Measurements from ENCODE around the gene MTIF2. TPM values are rescaled to one million over a fixed set of nuclear protein-coding genes. Genes with fewer than 3 reads are reported as not detected.
A peak's percentile ranks its signal among the peaks of the same experiment; 100 is the strongest.

MTIF2 gene
- total RNA-seq, 1 experiment from 2014 or later, result 34.1 TPM

DNA sequence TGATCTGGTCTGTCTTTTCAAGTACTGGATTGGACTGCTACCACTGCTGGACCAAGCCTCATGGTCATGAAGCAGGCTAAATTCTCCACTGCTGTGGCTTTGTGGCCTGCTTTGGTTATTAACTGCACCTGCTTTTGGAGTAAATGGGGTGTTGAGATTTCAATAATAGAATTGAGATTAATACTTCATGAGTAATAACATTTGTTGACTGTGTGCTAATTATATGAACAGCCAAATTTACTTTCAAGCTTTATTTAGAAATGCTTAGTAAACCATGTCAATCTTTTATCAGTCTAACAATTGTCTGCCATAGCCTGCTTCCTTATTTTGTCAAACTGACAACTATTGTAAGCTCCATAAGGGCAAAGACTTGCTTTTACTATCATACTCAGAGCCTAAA is 27.4 kb upstream of the MTIF2 start:
- POLR2A ChIA-PET, result no interaction called here

DNA sequence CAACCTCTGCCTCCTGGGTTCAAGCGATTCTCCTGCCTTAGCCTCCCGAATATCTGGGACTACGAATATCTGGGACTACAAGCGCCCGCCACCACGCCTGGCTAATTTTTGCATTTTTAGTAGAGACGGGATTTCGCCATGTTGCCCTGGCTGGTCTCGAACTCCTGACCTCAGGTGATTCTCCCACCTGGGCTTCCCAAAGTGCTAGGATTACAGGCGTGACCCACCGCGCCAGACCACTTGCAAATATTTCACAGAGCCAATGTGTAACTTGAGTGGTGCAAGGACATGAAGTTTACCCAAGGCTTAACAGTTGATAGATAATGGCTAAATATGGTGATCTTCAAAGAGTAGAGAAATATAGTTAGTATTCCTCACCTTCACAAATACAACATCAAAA is 14.1 kb upstream of the MTIF2 start:
- Histone ChIP-seq H3K4me3 (ENCODE audit: low read depth in 2 of 2, low read length in 2 of 2) (peak overlapping the region; percentile 59 to 93), H3K27me3 (ENCODE audit: control insufficient read depth, insufficient read depth, low read length) (no peaks in the 10 kb centered on the region), H3K36me3 (ENCODE audit: control insufficient read depth, insufficient read depth, low read length) (peaks cover 3% of the 10 kb centered on the region; the same call in 1 of the 2 replicates), H3K9me3 (ENCODE audit: control insufficient read depth, insufficient read depth, low read depth, low read length) (no peaks in the 10 kb centered on the region), H3K27ac (ENCODE audit: low read length) (peak overlapping the region; percentile 97), H3K4me1 (ENCODE audit: control insufficient read depth, insufficient read depth, low read length) (peaks cover 8% of the 10 kb centered on the region; the same call in 1 of the 2 replicates)
- no TSS peak for BruUV-seq (replicated peaks)
- intact Hi-C loops (cut with micrococcal nuclease; ENCODE audit: unreplicated experiment) (no loop called here), in situ Hi-C loops (cut with HindIII; ENCODE audit: low pct_unique_long_range_greater_than_20kb, low sequenced_read_pairs) (no loop called here)
- no peak for TF ChIP-seq TCF7L2 (IDR thresholded peaks at IDR 0.05; ENCODE audit: low read depth, low read length)
- TF ChIP-seq, protein P1, sequence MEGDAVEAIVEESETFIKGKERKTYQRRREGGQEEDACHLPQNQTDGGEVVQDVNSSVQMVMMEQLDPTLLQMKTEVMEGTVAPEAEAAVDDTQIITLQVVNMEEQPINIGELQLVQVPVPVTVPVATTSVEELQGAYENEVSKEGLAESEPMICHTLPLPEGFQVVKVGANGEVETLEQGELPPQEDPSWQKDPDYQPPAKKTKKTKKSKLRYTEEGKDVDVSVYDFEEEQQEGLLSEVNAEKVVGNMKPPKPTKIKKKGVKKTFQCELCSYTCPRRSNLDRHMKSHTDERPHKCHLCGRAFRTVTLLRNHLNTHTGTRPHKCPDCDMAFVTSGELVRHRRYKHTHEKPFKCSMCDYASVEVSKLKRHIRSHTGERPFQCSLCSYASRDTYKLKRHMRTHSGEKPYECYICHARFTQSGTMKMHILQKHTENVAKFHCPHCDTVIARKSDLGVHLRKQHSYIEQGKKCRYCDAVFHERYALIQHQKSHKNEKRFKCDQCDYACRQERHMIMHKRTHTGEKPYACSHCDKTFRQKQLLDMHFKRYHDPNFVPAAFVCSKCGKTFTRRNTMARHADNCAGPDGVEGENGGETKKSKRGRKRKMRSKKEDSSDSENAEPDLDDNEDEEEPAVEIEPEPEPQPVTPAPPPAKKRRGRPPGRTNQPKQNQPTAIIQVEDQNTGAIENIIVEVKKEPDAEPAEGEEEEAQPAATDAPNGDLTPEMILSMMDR (IDR thresholded peaks at IDR 0.05), result no peak
- no peak for TF ChIP-seq SIN3A (IDR thresholded peaks at IDR 0.05; ENCODE audit: borderline replicate concordance, insufficient read depth, low read depth, low read length)
- no peak for TF ChIP-seq POLR2AphosphoS5 (IDR thresholded peaks at IDR 0.05; ENCODE audit: low read depth, low read length)
- TF ChIP-seq, protein P2, sequence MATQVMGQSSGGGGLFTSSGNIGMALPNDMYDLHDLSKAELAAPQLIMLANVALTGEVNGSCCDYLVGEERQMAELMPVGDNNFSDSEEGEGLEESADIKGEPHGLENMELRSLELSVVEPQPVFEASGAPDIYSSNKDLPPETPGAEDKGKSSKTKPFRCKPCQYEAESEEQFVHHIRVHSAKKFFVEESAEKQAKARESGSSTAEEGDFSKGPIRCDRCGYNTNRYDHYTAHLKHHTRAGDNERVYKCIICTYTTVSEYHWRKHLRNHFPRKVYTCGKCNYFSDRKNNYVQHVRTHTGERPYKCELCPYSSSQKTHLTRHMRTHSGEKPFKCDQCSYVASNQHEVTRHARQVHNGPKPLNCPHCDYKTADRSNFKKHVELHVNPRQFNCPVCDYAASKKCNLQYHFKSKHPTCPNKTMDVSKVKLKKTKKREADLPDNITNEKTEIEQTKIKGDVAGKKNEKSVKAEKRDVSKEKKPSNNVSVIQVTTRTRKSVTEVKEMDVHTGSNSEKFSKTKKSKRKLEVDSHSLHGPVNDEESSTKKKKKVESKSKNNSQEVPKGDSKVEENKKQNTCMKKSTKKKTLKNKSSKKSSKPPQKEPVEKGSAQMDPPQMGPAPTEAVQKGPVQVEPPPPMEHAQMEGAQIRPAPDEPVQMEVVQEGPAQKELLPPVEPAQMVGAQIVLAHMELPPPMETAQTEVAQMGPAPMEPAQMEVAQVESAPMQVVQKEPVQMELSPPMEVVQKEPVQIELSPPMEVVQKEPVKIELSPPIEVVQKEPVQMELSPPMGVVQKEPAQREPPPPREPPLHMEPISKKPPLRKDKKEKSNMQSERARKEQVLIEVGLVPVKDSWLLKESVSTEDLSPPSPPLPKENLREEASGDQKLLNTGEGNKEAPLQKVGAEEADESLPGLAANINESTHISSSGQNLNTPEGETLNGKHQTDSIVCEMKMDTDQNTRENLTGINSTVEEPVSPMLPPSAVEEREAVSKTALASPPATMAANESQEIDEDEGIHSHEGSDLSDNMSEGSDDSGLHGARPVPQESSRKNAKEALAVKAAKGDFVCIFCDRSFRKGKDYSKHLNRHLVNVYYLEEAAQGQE (IDR thresholded peaks at IDR 0.05; ENCODE audit: insufficient read depth in 1 of 2, low read depth in 2 of 2, low read length in 1 of 2), result no peak
- ATAC-seq, result no peak
- DNase-seq (ENCODE audit: low read depth, low spot score), result no peak
- POLR2A ChIA-PET, result no interaction called here
- CTCF ChIA-PET, result no interaction called here

More for the DNA sequence above, 27.4 kb upstream of the MTIF2 start:
- H3K27ac ChIP-seq (ENCODE audit: low read length), result no peak overlapping the region
- peaks cover 4% of the 10 kb centered on the region; the same call in 1 of the 2 replicates for H3K4me1 ChIP-seq (ENCODE audit: control insufficient read depth, insufficient read depth, low read length)
- CTCF ChIA-PET, result no interaction called here
- ATAC-seq (no peak), DNase-seq (ENCODE audit: low read depth, low spot score) (no peak)
- H3K36me3 ChIP-seq (ENCODE audit: control insufficient read depth, insufficient read depth, low read length), result peaks cover 38% of the 10 kb centered on the region
- no peak overlapping the region for H3K4me3 ChIP-seq (ENCODE audit: low read depth in 2 of 2, low read length in 2 of 2)
- intact Hi-C loops (cut with micrococcal nuclease; ENCODE audit: unreplicated experiment), result no loop called here
- BruUV-seq (replicated peaks), result no TSS peak
- in situ Hi-C loops (cut with HindIII; ENCODE audit: low pct_unique_long_range_greater_than_20kb, low sequenced_read_pairs), result no loop called here
- no peaks in the 10 kb centered on the region for H3K27me3 ChIP-seq (ENCODE audit: control insufficient read depth, insufficient read depth, low read length)
- no peaks in the 10 kb centered on the region for H3K9me3 ChIP-seq (ENCODE audit: control insufficient read depth, insufficient read depth, low read depth, low read length)
- TF ChIP-seq, protein P2 (IDR thresholded peaks at IDR 0.05; ENCODE audit: insufficient read depth in 1 of 2, low read depth in 2 of 2, low read length in 1 of 2), result no peak
- TF ChIP-seq, protein P1 (IDR thresholded peaks at IDR 0.05), result no peak
- TF ChIP-seq SIN3A (IDR thresholded peaks at IDR 0.05; ENCODE audit: borderline replicate concordance, insufficient read depth, low read depth, low read length) (no peak), TCF7L2 (IDR thresholded peaks at IDR 0.05; ENCODE audit: low read depth, low read length) (no peak), POLR2AphosphoS5 (IDR thresholded peaks at IDR 0.05; ENCODE audit: low read depth, low read length) (no peak)
